ENCODE results near the gene TANK.

TANK gene

DNA sequence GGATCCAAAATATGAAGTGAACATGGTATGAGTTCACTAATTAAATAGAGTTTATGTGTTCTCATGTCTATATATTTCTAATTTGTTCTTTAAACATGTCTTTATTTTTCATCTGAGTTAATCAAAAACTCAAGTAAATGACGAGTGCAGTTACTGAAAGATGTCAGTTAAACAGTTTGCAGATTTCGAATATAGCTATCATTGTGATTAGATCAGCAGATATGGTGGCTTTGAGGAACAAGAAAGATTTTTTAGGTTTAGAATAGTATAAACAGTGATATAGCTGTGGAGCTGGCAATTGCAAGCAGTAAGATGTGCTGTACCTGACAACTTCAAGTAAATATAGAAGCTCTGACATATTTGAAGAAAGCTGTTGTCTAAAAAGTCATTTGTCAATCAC is 49.7 kb downstream of the TANK start:
- Histone ChIP-seq H3K27ac (ENCODE audit: low read length) (no peak overlapping the region), H3K9ac (ENCODE audit: low read length) (no peak overlapping the region), H3K4me1 (ENCODE audit: control insufficient read depth, low read depth, low read length) (no peaks in the 10 kb centered on the region), H3K36me3 (ENCODE audit: control insufficient read depth, low read depth, low read length) (peaks cover 1% of the 10 kb centered on the region), H3K9me3 (ENCODE audit: control insufficient read depth, low read depth, low read length) (no peaks in the 10 kb centered on the region), H3K27me3 (ENCODE audit: control insufficient read depth, insufficient read depth, low read length) (no peaks in the 10 kb centered on the region), H3K4me3 (ENCODE audit: low read length) (no peak overlapping the region)

DNA sequence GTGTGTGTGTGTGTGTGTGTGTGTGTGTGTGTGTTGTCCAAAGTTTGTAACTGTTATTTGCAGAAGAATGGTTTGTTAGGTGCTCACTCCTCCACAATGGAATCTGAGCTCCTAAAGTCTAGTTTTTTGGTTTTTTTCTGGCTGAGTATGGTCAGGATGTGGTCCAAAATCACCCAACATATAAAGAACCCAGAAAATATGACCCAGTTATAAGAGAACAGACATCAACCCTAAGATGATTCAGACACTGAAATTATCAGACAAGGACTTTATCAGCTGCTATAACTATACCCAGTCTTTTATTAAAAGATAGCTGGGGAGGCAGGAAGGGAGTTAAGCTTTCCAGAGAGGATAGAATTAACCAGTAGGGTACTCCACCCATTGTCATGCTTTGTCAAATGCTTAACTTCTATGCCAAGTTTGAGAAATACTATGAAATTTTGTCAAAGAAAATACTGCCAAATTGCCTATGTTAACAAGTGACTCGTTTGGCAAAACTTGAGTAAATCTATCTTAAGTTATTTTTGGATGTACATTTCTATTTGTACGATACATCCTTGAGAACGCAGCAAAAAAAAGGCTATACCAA is 57.5 kb downstream of the TANK start:
- Histone ChIP-seq H3K4me1 (ENCODE audit: control insufficient read depth, low read depth, low read length) (no peaks in the 10 kb centered on the region), H3K27me3 (ENCODE audit: control insufficient read depth, insufficient read depth, low read length) (no peaks in the 10 kb centered on the region), H3K27ac (ENCODE audit: low read length) (no peak overlapping the region), H3K9ac (ENCODE audit: low read length) (no peak overlapping the region), H3K36me3 (ENCODE audit: control insufficient read depth, low read depth, low read length) (no peaks in the 10 kb centered on the region), H3K9me3 (ENCODE audit: control insufficient read depth, low read depth, low read length) (no peaks in the 10 kb centered on the region), H3K4me3 (ENCODE audit: low read length) (no peak overlapping the region)

DNA sequence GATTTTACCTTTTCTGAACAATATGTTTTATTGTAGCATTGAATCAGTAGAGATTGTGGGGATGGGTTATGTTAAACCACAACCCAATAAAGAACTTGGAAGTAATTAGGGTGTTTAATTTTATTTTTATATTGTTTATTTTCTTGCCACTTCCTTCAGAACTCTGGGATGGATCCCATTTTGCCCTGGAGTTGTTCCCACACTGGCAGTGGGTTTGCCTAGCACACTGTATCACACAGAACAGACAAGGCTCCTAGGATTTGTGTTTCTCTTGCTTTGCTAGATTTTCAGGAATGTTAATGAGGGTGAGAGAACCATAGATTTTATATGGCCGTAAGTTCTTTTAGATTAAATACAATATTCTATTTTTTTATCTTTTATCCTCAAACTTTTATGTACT is 59.0 kb downstream of the TANK start:
- no peaks in the 10 kb centered on the region for H3K27me3 ChIP-seq (ENCODE audit: control insufficient read depth, insufficient read depth, low read length)
- H3K36me3 ChIP-seq (ENCODE audit: control insufficient read depth, low read depth, low read length): no peaks in the 10 kb centered on the region
- no peaks in the 10 kb centered on the region for H3K9me3 ChIP-seq (ENCODE audit: control insufficient read depth, low read depth, low read length)
- H3K9ac ChIP-seq (ENCODE audit: low read length): no peak overlapping the region
- H3K4me3 ChIP-seq (ENCODE audit: low read length): no peak overlapping the region
- H3K27ac ChIP-seq (ENCODE audit: low read length): no peak overlapping the region
- no peaks in the 10 kb centered on the region for H3K4me1 ChIP-seq (ENCODE audit: control insufficient read depth, low read depth, low read length)

DNA sequence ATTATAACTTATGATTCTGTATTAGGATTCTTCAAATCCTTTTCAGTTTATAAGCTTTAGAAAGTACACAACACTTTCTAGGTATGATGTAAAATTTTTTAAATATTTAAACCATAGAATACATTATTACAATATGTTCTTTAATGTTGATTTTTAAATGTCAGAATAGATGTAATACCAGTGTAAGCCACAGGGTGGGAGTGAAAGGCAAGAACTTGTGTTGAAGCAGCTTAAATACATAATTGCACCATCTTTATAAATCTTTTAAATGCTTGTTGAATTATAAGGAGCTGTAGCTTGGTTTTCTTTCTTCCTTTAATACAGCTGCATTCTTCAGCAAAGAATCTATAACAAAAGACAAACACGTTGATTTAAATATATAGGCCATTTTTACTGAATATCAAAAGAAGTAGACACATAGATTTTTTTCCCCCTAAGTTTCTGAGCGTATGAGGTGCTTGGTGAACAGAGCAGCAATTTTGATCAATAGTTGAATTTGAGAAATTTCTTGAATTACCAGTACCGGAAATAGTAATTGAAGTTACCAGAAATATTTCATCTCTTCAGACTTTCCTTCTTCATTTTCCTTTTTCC is 63.0 kb downstream of the TANK start:
- no peak overlapping the region for H3K27ac ChIP-seq (ENCODE audit: low read length)
- H3K27me3 ChIP-seq (ENCODE audit: control insufficient read depth, insufficient read depth, low read length): no peaks in the 10 kb centered on the region
- H3K9me3 ChIP-seq (ENCODE audit: control insufficient read depth, low read depth, low read length): no peaks in the 10 kb centered on the region
- no peaks in the 10 kb centered on the region for H3K4me1 ChIP-seq (ENCODE audit: control insufficient read depth, low read depth, low read length)
- H3K9ac ChIP-seq (ENCODE audit: low read length): no peak overlapping the region
- no peaks in the 10 kb centered on the region for H3K36me3 ChIP-seq (ENCODE audit: control insufficient read depth, low read depth, low read length)
- H3K4me3 ChIP-seq (ENCODE audit: low read length): no peak overlapping the region

DNA sequence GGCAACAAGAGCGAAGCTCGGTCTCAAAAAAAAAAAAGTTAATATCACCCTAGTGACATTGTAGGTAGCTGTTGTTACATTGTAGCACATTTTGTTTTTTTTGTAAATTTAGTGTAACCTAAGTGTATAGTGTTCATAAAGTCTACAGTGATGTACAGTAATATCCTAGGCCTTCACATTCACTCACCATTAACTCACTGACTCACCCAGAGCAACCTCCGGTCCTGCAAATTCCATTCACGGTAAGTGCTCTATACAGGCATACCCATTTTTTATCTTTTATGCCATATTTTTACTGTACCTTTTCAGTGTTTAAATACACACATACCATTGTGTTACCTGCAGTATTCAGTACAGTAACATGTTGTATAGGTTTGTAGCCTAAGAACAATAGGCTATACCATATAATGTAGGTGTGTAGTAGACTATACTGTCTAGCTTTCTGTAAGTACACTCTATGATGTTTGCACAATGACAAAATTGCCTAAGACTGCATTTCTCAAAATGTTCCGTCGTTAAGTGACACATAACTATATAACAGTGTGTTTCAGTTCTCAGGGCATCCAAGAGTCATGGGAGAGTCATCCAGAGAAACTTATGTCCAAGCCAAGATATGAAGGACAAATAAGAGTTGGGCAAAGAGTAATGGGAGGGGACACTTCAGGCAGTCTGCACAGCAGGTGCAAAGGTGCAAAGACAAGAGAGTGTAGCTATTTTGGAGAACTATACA is 68.4 kb downstream of the TANK start:
- Histone ChIP-seq H3K36me3 (ENCODE audit: control insufficient read depth, low read depth, low read length) (peaks cover 14% of the 10 kb centered on the region), H3K27me3 (ENCODE audit: control insufficient read depth, insufficient read depth, low read length) (no peaks in the 10 kb centered on the region), H3K9me3 (ENCODE audit: control insufficient read depth, low read depth, low read length) (no peaks in the 10 kb centered on the region), H3K4me3 (ENCODE audit: low read length) (no peak overlapping the region), H3K9ac (ENCODE audit: low read length) (no peak overlapping the region), H3K27ac (ENCODE audit: low read length) (no peak overlapping the region), H3K4me1 (ENCODE audit: control insufficient read depth, low read depth, low read length) (no peaks in the 10 kb centered on the region)

DNA sequence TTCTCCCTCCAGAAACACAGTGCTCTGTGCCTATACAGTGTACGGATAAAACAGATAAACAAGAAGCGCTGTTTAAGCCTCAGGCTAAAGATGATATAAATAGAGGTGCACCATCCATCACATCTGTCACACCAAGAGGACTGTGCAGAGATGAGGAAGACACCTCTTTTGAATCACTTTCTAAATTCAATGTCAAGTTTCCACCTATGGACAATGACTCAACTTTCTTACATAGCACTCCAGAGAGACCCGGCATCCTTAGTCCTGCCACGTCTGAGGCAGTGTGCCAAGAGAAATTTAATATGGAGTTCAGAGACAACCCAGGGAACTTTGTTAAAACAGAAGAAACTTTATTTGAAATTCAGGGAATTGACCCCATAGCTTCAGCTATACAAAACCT is 70.7 kb downstream of the TANK start:
- no peaks in the 10 kb centered on the region for H3K9me3 ChIP-seq (ENCODE audit: control insufficient read depth, low read depth, low read length)
- no peak overlapping the region for H3K4me3 ChIP-seq (ENCODE audit: low read length)
- H3K4me1 ChIP-seq (ENCODE audit: control insufficient read depth, low read depth, low read length): no peaks in the 10 kb centered on the region
- peaks cover 4% of the 10 kb centered on the region for H3K27me3 ChIP-seq (ENCODE audit: control insufficient read depth, insufficient read depth, low read length)
- no peak overlapping the region for H3K9ac ChIP-seq (ENCODE audit: low read length)
- no peak overlapping the region for H3K27ac ChIP-seq (ENCODE audit: low read length)
- peaks cover 14% of the 10 kb centered on the region for H3K36me3 ChIP-seq (ENCODE audit: control insufficient read depth, low read depth, low read length)

DNA sequence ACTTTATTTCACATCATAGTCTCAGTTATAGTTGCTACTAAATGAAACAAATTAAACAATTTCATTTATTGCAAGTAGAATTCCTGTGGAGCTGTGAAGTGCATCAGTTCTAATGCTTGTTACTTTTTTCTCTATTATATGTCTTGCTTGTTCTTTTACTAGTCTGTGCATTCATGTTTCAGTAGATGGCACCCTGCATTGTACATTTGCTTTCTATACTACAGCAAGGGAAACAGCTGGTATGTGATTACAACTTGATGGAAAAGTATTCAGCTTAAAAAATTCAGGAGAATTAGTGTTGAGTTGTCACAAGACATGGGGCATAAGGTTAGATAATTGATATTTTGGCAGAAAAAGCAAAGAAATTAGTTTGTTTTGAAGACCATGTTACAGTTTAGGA is 72.3 kb downstream of the TANK start:
- Histone ChIP-seq H3K9me3 (ENCODE audit: control insufficient read depth, low read depth, low read length) (no peaks in the 10 kb centered on the region), H3K4me1 (ENCODE audit: control insufficient read depth, low read depth, low read length) (peaks cover 4% of the 10 kb centered on the region), H3K4me3 (ENCODE audit: low read length) (no peak overlapping the region), H3K27me3 (ENCODE audit: control insufficient read depth, insufficient read depth, low read length) (peaks cover 20% of the 10 kb centered on the region), H3K27ac (ENCODE audit: low read length) (no peak overlapping the region), H3K9ac (ENCODE audit: low read length) (no peak overlapping the region), H3K36me3 (ENCODE audit: control insufficient read depth, low read depth, low read length) (peaks cover 14% of the 10 kb centered on the region)

DNA sequence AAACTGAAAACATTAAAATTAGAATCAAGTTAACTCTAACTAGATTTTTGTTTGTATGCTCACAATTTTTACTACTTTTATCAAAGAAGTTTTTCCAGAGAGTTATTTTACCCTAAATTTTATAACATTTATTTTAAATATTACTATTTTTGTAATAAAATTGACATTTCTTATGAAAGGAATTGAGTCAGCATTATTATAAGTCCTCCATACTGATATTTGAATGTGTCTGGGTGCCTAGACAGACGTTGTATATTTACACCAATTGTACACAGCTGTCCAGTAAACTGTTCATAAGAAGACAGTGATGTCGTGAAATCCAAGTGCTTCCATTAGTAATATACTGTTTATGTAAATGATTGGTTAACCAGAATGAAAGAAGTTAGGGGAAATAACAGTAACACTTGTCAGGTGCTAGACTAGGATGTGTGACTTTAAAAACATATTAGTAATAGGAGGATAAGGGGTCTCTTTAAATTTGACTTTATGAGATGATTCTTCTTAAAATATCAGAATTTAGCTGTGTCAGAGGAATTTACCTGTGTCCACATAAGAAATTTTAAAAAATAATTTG is 73.7 kb downstream of the TANK start:
- Histone ChIP-seq H3K9me3 (ENCODE audit: control insufficient read depth, low read depth, low read length) (no peaks in the 10 kb centered on the region), H3K9ac (ENCODE audit: low read length) (no peak overlapping the region), H3K27me3 (ENCODE audit: control insufficient read depth, insufficient read depth, low read length) (peaks cover 30% of the 10 kb centered on the region), H3K36me3 (ENCODE audit: control insufficient read depth, low read depth, low read length) (peaks cover 10% of the 10 kb centered on the region), H3K4me1 (ENCODE audit: control insufficient read depth, low read depth, low read length) (peaks cover 4% of the 10 kb centered on the region), H3K4me3 (ENCODE audit: low read length) (no peak overlapping the region), H3K27ac (ENCODE audit: low read length) (no peak overlapping the region)

DNA sequence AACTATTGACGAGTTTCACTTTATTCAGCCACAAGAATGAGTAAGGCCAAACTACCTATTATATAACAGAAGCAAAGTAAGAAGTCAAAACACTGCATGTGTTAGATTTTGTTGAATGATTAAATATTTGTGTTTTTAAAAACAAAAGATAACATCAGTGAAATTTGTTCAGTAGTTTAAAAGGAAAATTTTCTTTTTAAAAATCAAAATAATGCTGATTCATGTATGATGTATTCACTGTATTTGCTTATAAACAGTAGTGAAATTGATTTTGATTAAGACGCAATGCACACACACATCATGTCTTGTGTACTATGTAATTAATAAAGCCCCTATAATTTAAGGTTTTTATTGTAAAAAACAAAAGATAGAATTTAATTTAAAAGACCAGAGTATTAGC is 74.4 kb downstream of the TANK start:
- H3K27ac ChIP-seq (ENCODE audit: low read length): no peak overlapping the region
- H3K27me3 ChIP-seq (ENCODE audit: control insufficient read depth, insufficient read depth, low read length): peaks cover 32% of the 10 kb centered on the region
- H3K9me3 ChIP-seq (ENCODE audit: control insufficient read depth, low read depth, low read length): no peaks in the 10 kb centered on the region
- no peak overlapping the region for H3K4me3 ChIP-seq (ENCODE audit: low read length)
- no peak overlapping the region for H3K9ac ChIP-seq (ENCODE audit: low read length)
- H3K36me3 ChIP-seq (ENCODE audit: control insufficient read depth, low read depth, low read length): peaks cover 8% of the 10 kb centered on the region
- peaks cover 4% of the 10 kb centered on the region for H3K4me1 ChIP-seq (ENCODE audit: control insufficient read depth, low read depth, low read length)

DNA sequence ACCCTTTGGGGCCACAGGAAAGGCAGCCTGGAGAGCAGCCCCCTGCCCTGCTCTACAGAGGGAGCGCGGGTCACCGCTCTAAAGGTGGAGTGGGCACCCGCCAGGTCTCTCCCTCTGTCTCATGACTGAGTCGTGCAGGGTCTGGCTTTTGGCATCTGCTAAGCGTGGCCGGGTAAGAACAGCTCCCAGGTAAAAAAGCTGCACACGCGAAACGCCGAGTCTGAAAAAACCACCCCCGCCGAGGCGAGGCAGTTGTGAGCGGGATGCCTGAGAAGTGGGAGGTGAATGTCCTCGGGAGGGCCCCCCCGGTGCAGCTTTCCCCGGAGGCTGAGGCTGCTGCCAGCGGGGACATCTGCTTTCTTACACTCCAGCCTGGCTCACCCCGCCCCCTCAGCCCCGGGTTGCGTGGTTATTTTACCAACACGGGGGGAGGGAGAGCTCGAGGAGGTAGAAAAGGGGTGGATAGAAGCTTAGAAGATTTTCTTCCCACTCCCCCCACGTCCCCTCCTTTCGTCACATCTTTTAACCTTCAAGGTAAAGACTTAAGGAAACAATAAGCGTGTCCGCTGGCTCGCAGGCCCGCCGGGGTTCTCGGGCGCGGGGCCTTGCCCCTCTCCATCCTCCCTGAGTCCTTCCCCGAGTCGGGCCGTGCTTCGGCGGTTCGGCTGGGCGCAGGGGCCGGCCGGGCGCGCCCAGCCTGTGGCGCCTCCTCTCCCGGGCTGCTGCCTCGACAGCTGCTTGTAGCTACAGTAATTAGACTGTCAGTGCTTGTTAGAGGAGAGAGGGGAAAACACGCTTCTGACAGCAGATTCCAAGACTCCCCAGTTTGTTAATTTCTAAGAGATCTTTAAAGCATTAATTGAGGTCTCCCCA is 77.4 kb downstream of the TANK start:
- H3K36me3 ChIP-seq (ENCODE audit: control insufficient read depth, low read depth, low read length): no peaks in the 10 kb centered on the region
- H3K27ac ChIP-seq (ENCODE audit: low read length): no peak overlapping the region
- H3K27me3 ChIP-seq (ENCODE audit: control insufficient read depth, insufficient read depth, low read length): peaks cover 61% of the 10 kb centered on the region
- H3K9ac ChIP-seq (ENCODE audit: low read length): peak overlapping the region; percentile 36
- peaks cover 4% of the 10 kb centered on the region for H3K4me1 ChIP-seq (ENCODE audit: control insufficient read depth, low read depth, low read length)
- no peaks in the 10 kb centered on the region for H3K9me3 ChIP-seq (ENCODE audit: control insufficient read depth, low read depth, low read length)
- H3K4me3 ChIP-seq (ENCODE audit: low read length): peak overlapping the region; percentile 68

DNA sequence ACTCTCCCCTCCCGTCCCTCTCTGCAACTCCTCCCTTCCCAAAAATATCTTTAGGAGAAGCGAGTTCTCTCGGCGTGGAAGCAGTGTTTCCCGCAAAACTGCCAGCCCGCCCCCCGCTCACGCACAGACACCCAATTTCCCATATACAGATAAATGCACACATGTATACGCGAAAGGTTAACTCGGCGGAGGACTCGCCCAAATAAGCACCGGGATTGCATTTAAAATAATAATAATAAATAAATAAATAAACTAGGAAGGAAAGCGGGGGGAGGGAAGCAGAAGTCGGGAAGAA is 78.0 kb downstream of the TANK start:
- no peaks in the 10 kb centered on the region for H3K36me3 ChIP-seq (ENCODE audit: control insufficient read depth, low read depth, low read length)
- peaks cover 66% of the 10 kb centered on the region for H3K27me3 ChIP-seq (ENCODE audit: control insufficient read depth, insufficient read depth, low read length)
- no peaks in the 10 kb centered on the region for H3K9me3 ChIP-seq (ENCODE audit: control insufficient read depth, low read depth, low read length)
- peak overlapping the region; percentile 36 for H3K9ac ChIP-seq (ENCODE audit: low read length)
- peak overlapping the region; percentile 68 for H3K4me3 ChIP-seq (ENCODE audit: low read length)
- H3K4me1 ChIP-seq (ENCODE audit: control insufficient read depth, low read depth, low read length): peaks cover 4% of the 10 kb centered on the region
- no peak overlapping the region for H3K27ac ChIP-seq (ENCODE audit: low read length)

Measured in iPS-18a (cell line).